Gastrocnemius medialis (tissue), 4 donors: Measurements from ENCODE around the gene OR52K1. TPM values are rescaled to one million over a fixed set of nuclear protein-coding genes. Genes with fewer than 3 reads are reported as not detected.
A peak's percentile ranks its signal among the peaks of the same experiment; 100 is the strongest.

Experiments
- ATAC-seq, 2 donors: fragments of 150-250 bp; one replicate each; pipeline ENCODE4 v1.9.1; 2016
- DNase-seq, 2 donors: peaks; one replicate each; pipeline ENCODE4 v3.0.0-alpha.2; 2019
- H3K27ac ChIP-seq, 4 donors: fragments of 200-600 bp; sonication (generic); 1 replicate in 1 of 4; 2 replicates in 3 of 4; pipeline ENCODE4 v1.5.1; 2016 to 2018; ENCODE audit warnings: mild to moderate bottlenecking in 2 of 4, moderate library complexity in 1 of 4
- H3K27me3 ChIP-seq, 3 donors: fragments of 200-600 bp; sonication (generic) in 2 of 3; 1 replicate in 1 of 3; 2 replicates in 2 of 3; pipeline versions ENCODE4 v1.5.1 to v1.6.0; 2016 to 2019; ENCODE audit warnings: mild to moderate bottlenecking in 1 of 3, moderate library complexity in 1 of 3
- H3K36me3 ChIP-seq, 2 donors: fragments of 200-600 bp; sonication (generic) in 1 of 2; one replicate each; pipeline ENCODE4 v1.5.1; 2017 to 2018
- H3K4me1 ChIP-seq, 2 donors: fragments of 200-600 bp; sonication (generic) in 1 of 2; one replicate each; pipeline ENCODE4 v1.5.1; 2016 to 2017; ENCODE audit warnings: mild to moderate bottlenecking in 2 of 2
- H3K4me3 ChIP-seq, 4 donors: fragments of 200-600 bp; sonication (generic) in 3 of 4; 1 replicate in 1 of 4; 2 replicates in 3 of 4; pipeline ENCODE4 v1.5.1; 2016 to 2019; ENCODE audit warnings: mild to moderate bottlenecking in 2 of 4
- H3K9me3 ChIP-seq, 3 donors: fragments of 200-600 bp; sonication (generic) in 2 of 3; 1 replicate in 1 of 3; 2 replicates in 2 of 3; pipeline ENCODE4 v1.5.1; 2016 to 2019
- POLR2A ChIP-seq, 2 donors: fragments of 450-650 bp; IDR thresholded peaks; one replicate each; pipeline ENCODE4 v1.6.1; 2017; ENCODE audit warnings: antibody characterized with exemption in 2 of 2, mild to moderate bottlenecking in 2 of 2, moderate library complexity in 2 of 2
- in situ Hi-C, 4 donors: fragments of 200-750 bp; cut with MboI; loops; one replicate each; pipeline versions ENCODE4 v1.15.0 to v1.8.0; 2017; ENCODE audit warnings: low sequenced_read_pairs in 4 of 4
- intact Hi-C: fragments of 100-400 bp; cut with DNase I; formaldehyde crosslinking; loops from one replicate; pipeline ENCODE4 v1.15.1; 2023; ENCODE audit warnings: low total_unique reads
- total RNA-seq, 4 donors: library from RNA; depleted of rRNA; stranded (reverse); fragments of >200 nt; gene quantifications; one replicate each; pipeline versions ENCODE4 v1.1.0 to v1.2.3, GENCODE V29; 2016
- TF ChIP-seq, protein P1 (sequence below), 5 experiments: fragments of 450-650 bp in 3 of 5; fragments of 200-600 bp in 2 of 5; sonication (generic) in 2 of 5; IDR thresholded peaks in 4 of 5; conservative IDR thresholded peaks in 1 of 5; 1 replicate in 4 of 5; 2 replicates in 1 of 5; pipeline ENCODE4 v1.5.1; 2016 to 2019; ENCODE audit warnings: antibody characterized with exemption in 5 of 5, mild to moderate bottlenecking in 3 of 5, moderate library complexity in 3 of 5

Gene OR52K1
- total RNA-seq, 4 donors from 2014 or later: not detected

DNA sequence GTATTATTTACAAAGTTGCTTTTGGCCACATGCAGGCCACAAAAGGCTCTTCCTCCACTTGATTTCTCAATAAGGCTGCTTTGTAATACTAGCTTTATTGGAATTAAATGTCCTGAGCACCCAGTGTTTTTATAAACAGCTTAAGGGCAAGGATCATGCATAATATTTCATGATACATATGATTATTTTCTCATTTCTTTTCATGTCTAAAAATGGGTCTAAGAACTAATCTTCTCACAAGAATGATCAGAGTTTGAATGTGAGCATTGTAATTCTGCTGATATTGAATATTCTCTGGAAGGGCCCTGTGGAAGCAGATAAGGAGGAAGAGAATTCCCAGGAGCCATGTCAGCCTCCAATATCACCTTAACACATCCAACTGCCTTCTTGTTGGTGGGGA is 33.5 kb upstream of the OR52K1 start, which contains the start of gene OR52K2:
OR52K2 (plus strand) TSS at position 301 of the 400 bp plus-strand sequence; CDS start at position 346, 45 bp downstream.
- H3K4me3 ChIP-seq: no peak within 1 kb of the TSS

DNA sequence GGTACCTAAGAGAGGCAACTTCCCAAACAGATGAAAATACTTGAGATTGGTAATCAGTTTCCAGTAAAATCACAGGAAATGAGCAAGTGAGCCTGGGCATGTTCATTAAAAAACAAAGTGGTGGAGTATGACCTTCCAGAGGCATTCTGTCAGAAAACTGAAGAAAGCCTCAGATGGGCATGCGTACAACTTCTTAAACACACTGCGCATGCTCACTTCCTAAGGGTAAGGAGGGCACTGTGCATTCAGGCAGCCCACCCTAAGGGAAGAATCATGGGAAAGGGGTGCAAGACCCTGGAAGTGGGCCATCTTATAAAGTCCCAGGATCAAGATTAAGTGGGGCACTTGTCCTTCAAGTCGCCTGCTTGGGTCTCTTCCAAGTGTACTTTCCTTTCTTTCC is 29.3 kb upstream of the OR52K1 start:
- intact Hi-C loops: no loop called here
- no peak for ATAC-seq

More for the DNA sequence above, 33.5 kb upstream of the OR52K1 start, which contains the start of gene OR52K2:
- TF ChIP-seq, protein P1, sequence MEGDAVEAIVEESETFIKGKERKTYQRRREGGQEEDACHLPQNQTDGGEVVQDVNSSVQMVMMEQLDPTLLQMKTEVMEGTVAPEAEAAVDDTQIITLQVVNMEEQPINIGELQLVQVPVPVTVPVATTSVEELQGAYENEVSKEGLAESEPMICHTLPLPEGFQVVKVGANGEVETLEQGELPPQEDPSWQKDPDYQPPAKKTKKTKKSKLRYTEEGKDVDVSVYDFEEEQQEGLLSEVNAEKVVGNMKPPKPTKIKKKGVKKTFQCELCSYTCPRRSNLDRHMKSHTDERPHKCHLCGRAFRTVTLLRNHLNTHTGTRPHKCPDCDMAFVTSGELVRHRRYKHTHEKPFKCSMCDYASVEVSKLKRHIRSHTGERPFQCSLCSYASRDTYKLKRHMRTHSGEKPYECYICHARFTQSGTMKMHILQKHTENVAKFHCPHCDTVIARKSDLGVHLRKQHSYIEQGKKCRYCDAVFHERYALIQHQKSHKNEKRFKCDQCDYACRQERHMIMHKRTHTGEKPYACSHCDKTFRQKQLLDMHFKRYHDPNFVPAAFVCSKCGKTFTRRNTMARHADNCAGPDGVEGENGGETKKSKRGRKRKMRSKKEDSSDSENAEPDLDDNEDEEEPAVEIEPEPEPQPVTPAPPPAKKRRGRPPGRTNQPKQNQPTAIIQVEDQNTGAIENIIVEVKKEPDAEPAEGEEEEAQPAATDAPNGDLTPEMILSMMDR (IDR thresholded peaks at IDR 0.05 in 4 of 5, conservative IDR thresholded peaks at IDR 0.05 in 1 of 5): no peak
- TF ChIP-seq POLR2A (IDR thresholded peaks at IDR 0.05): no peak
- no peak for DNase-seq
- H3K27me3 ChIP-seq: no peaks in the 10 kb centered on the region
- no peaks in the 10 kb centered on the region for H3K9me3 ChIP-seq
- no peaks in the 10 kb centered on the region for H3K4me1 ChIP-seq
- ATAC-seq: no peak
- H3K36me3 ChIP-seq: no peaks in the 10 kb centered on the region
- in situ Hi-C loops: no loop called here
- intact Hi-C loops: loop anchor here (10.0 kb wide), 1 partner anchor 64 kb away; no protein-coding TSS in a partner anchor
- no peak within 1 kb of the TSS for H3K27ac ChIP-seq

DNA sequence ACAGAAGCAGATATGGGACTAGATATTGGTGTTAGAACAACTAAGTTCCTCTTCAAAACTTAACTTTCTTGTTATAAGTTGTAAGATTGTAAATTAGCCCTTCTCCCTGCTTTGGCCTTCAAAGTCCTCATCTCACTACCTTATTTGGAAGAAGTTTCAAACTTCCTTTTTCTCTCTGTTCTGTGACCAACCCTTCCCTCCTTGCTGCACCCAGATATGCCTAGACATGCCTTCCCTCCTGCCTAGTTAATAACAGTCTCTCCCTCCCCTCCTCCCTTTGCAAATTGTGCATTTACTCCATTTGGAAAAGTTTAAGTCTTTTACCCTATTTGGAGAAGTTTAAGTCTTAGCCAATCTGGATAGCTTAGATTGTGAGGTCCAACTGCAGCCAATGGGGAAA is 28.4 kb upstream of the OR52K1 start:
- Histone ChIP-seq H3K4me3 (no peak overlapping the region), H3K36me3 (no peaks in the 10 kb centered on the region), H3K9me3 (no peaks in the 10 kb centered on the region), H3K4me1 (no peaks in the 10 kb centered on the region), H3K27me3 (no peaks in the 10 kb centered on the region), H3K27ac (no peak overlapping the region)
- ATAC-seq (no peak), DNase-seq (no peak)
- intact Hi-C loops (no loop called here), in situ Hi-C loops (no loop called here)
- no peak for TF ChIP-seq POLR2A (IDR thresholded peaks at IDR 0.05)
- TF ChIP-seq, protein P1 (IDR thresholded peaks at IDR 0.05 in 4 of 5, conservative IDR thresholded peaks at IDR 0.05 in 1 of 5): no peak

More for the DNA sequence above, 29.3 kb upstream of the OR52K1 start:
- no peak for DNase-seq
- no peaks in the 10 kb centered on the region for H3K9me3 ChIP-seq
- no peaks in the 10 kb centered on the region for H3K4me1 ChIP-seq
- TF ChIP-seq, protein P1 (IDR thresholded peaks at IDR 0.05 in 4 of 5, conservative IDR thresholded peaks at IDR 0.05 in 1 of 5): no peak
- no peak for TF ChIP-seq POLR2A (IDR thresholded peaks at IDR 0.05)
- H3K36me3 ChIP-seq: no peaks in the 10 kb centered on the region
- no peak overlapping the region for H3K4me3 ChIP-seq
- no peak overlapping the region for H3K27ac ChIP-seq
- H3K27me3 ChIP-seq: no peaks in the 10 kb centered on the region
- in situ Hi-C loops: no loop called here

DNA sequence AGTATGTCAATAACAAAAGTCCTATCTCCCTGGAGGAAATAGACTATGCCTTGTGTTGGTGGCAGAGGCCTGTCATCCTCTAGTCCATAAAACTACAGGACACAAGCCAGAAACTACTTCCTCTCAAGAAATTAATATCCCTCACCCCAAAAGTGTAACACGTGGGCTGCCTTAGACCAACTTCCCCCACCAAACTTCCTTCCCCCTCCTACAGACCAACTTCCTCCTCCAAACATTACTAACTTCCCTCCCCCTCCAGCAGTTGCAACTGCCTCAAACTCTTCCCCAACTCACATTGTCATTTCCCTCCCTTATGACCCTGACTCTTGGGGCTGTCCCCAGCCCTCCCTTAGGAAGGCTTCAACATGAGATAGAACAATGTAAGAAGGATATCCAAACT is 27.0 kb upstream of the OR52K1 start:
- peak; percentile 3 to 23 for DNase-seq
- Histone ChIP-seq H3K27me3 (no peaks in the 10 kb centered on the region), H3K9me3 (no peaks in the 10 kb centered on the region), H3K27ac (no peak overlapping the region), H3K4me3 (no peak overlapping the region), H3K4me1 (no peaks in the 10 kb centered on the region), H3K36me3 (no peaks in the 10 kb centered on the region)
- ATAC-seq: no peak
- TF ChIP-seq POLR2A (IDR thresholded peaks at IDR 0.05): no peak
- TF ChIP-seq, protein P1 (IDR thresholded peaks at IDR 0.05 in 4 of 5, conservative IDR thresholded peaks at IDR 0.05 in 1 of 5): no peak
- in situ Hi-C loops: no loop called here
- intact Hi-C loops: no loop called here

DNA sequence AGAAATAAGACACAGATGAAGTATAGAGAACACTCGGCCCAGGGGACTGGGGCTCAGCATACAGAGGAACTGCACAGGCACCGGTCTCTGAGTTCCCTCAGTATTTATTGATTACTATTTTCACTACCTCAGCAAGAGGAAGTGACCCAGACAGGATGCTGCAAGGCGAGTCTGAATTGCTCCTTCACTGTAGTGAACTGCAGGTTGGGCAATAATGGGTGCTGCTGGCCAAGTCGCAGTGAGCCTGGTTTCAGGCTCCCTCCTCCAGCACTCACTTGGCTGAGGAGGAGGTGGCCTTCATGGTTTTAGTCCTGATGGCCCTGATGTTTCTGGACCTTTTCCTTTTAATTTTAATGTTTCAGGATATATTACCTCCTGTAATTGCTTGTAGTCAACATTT is 22.9 kb upstream of the OR52K1 start:
- H3K27me3 ChIP-seq: no peaks in the 10 kb centered on the region
- no peak overlapping the region for H3K27ac ChIP-seq
- intact Hi-C loops: no loop called here
- H3K4me1 ChIP-seq: no peaks in the 10 kb centered on the region
- no peaks in the 10 kb centered on the region for H3K36me3 ChIP-seq
- ATAC-seq: no peak
- H3K4me3 ChIP-seq: no peak overlapping the region
- H3K9me3 ChIP-seq: no peaks in the 10 kb centered on the region
- in situ Hi-C loops: no loop called here
- DNase-seq: peak in 1 of 2 donors; percentile 3
- no peak for TF ChIP-seq POLR2A (IDR thresholded peaks at IDR 0.05)
- TF ChIP-seq, protein P1 (IDR thresholded peaks at IDR 0.05 in 4 of 5, conservative IDR thresholded peaks at IDR 0.05 in 1 of 5): no peak
